Measurements from ENCODE around the gene ALDH5A1.

The ALDH5A1 gene

DNA sequence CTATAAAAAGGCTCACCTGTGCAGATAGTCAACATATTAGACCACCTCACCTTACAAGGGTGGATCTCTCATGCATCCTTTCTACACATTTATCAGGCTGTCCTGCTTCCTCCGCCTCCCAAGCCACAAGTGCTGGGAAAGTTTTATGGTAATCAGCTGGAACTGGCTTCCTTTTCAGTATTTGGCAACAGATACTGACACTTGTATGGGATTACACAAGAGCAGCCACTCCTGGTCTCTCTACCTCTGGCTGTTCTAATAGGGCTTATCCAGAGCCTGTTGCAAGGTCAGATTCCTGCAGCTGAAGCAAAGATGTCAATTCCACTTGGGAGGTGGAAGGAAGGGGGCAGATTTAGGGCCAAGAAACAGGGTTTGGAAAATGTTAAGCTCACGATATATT lies 4.9 kb upstream of the ALDH5A1 start:
- DNase-seq (ENCODE audit: insufficient read length) (no peak), FAIRE-seq (no peak)
- TF ChIP-seq TAF1 (IDR thresholded peaks at IDR 0.05; ENCODE audit: borderline replicate concordance, low read depth, low read length) (no peak), POLR2A (IDR thresholded peaks at IDR 0.05; ENCODE audit: low read depth, low read length) (no peak), POLR2AphosphoS5 (IDR thresholded peaks at IDR 0.05; ENCODE audit: low read depth, low read length) (no peak)

DNA sequence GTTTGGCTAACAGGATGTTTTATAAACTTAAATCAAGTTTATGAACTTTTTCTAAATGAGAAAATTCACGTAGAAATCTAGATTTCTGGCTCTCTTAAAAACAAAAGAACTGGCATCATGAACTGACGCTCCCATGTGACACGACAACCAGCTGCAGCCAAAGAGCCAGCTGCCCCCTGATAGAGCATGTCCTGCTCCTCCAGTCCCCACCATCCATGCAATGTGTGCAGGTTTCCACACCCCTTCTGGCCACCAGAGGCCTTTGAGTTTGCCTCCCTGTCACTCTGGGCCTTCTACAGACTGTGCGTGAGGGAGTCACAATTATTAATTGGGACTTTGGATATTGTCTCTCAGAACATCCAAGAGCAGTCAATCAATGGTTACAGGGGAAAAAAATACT lies 3.8 kb upstream of the ALDH5A1 start:
- DNase-seq (ENCODE audit: insufficient read length) (no peak), FAIRE-seq (no peak)
- TF ChIP-seq POLR2A (IDR thresholded peaks at IDR 0.05; ENCODE audit: low read depth, low read length) (no peak), POLR2AphosphoS5 (IDR thresholded peaks at IDR 0.05; ENCODE audit: low read depth, low read length) (no peak), TAF1 (IDR thresholded peaks at IDR 0.05; ENCODE audit: borderline replicate concordance, low read depth, low read length) (no peak)

DNA sequence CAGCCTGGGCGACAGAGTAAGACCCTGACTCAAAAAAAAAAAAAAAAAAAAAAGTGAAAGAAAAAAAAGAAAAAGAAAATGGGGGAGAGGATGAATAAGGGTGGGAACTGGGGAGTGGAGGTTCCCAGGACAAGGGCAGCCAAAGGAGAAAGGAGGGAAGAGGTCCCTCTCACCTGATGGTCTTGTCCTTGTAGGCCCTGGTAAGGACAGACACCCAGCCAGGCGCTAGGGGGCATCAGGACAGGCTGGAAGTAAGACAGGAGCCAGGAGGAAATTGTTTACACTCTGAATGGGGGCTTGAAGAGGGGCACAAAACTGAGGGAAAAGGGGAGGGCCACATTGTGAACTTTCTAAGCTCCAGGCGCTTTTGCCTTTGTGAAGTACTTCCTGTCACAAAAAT lies 2.3 kb upstream of the ALDH5A1 start:
- DNase-seq (ENCODE audit: insufficient read length) = no peak
- TF ChIP-seq POLR2AphosphoS5 (IDR thresholded peaks at IDR 0.05; ENCODE audit: low read depth, low read length) = no peak
- no peak for TF ChIP-seq TAF1 (IDR thresholded peaks at IDR 0.05; ENCODE audit: borderline replicate concordance, low read depth, low read length)
- TF ChIP-seq POLR2A (IDR thresholded peaks at IDR 0.05; ENCODE audit: low read depth, low read length) = no peak
- FAIRE-seq = no peak

DNA sequence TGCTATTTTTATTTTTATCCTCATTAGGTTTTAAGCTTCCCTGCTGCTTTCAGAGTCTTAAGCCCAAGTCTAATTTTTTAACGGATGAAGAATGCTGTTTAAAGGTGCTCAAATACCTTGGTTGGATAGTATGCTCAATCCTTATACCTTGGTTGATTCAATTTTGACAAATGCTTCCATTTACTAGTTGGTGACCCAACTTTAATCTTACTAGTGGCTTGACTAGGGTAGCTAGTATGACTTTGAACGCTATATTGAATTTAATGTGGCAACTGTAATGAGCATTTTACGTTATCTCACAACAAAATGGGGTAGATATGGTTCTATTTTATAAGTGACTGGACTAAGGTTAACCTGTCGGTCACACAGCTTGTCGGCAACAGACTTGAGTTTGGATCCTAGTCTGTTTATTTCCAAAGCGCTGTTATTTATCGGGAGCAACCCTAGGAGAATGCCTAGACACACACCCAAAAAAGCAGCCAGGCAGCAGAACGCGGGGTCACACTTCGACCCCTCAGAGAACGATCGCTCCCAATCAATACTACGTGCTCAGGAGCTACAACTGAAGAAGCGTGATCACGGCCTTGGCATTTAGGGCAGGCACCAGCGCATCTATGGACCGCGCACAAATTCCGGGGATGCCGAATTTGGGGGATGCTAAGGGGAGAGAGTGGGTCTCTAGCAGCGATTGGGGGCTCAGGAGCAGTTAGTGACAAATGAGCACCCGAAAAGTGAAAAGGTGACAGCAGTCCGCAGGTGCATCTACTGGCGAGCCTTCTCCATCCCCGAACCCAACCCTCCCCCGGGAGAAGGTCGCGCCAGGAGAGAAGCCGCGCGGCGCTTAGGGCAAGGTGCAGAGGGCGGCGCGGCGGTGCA lies 586 bp upstream of the ALDH5A1 start:
- FAIRE-seq (peak; percentile 65), DNase-seq (ENCODE audit: insufficient read length) (no peak)
- no peak for TF ChIP-seq TAF1 (IDR thresholded peaks at IDR 0.05; ENCODE audit: borderline replicate concordance, low read depth, low read length)
- TF ChIP-seq POLR2A (IDR thresholded peaks at IDR 0.05; ENCODE audit: low read depth, low read length) = no peak
- TF ChIP-seq POLR2AphosphoS5 (IDR thresholded peaks at IDR 0.05; ENCODE audit: low read depth, low read length) = no peak

DNA sequence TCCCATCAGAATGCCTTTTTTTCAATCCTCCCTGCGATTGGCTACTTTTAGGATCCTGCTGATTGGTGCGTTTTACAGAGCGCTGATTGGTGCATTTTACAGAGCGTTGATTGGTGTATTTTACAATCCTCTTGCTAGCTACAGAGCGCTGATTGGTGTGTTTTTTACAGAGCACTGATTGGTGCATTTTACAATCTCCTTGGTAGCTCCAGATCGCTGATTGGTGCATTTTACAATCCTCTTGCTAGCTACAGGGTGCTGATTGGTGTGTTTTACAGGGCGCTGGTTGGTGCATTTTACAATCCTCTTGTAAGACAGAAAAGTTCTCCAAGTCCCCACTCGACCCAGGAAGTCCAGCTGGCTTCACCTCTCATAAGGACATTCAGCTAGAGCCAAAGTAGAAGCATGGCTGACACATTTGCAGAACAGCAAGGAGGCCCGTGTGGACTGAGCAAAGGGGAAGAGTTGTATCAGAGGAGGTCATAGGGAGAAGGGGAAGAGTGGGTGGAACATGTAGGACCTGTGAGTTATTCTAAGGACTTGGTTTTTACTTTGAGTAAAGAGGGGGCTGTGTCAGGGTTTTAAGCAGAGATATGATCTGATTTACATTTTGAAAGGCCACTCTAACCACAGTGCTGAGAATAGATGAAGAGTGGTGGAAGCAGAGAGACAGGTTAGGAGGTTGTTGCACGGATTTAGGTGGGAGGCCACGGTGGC lies 2.6 kb downstream of the ALDH5A1 start:
- DNase-seq (ENCODE audit: insufficient read length) = no peak
- no peak for TF ChIP-seq POLR2AphosphoS5 (IDR thresholded peaks at IDR 0.05; ENCODE audit: low read depth, low read length)
- TF ChIP-seq POLR2A (IDR thresholded peaks at IDR 0.05; ENCODE audit: low read depth, low read length) = no peak
- no peak for TF ChIP-seq TAF1 (IDR thresholded peaks at IDR 0.05; ENCODE audit: borderline replicate concordance, low read depth, low read length)
- FAIRE-seq = no peak

DNA sequence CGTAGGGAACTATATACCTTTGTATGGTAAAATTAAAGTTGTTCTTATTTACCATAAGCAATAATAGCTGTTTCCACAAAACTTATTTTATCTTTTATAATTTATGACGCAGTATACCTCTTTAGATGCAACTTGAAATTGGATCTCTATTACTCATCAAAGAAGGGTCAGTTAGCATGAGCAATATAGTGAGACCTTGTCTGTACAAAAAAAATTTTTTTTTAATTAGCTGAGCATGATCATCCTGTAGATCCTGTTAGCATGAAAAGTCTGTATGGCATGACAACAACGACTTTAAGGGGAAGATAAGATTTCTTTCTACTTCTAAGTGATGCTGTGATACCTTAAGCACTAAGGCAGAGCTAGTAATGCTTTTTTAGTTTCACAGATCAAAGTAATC lies 5.9 kb downstream of the ALDH5A1 start:
- FAIRE-seq (no peak), DNase-seq (ENCODE audit: insufficient read length) (no peak)
- TF ChIP-seq POLR2A (IDR thresholded peaks at IDR 0.05; ENCODE audit: low read depth, low read length) = no peak
- TF ChIP-seq POLR2AphosphoS5 (IDR thresholded peaks at IDR 0.05; ENCODE audit: low read depth, low read length) = no peak
- no peak for TF ChIP-seq TAF1 (IDR thresholded peaks at IDR 0.05; ENCODE audit: borderline replicate concordance, low read depth, low read length)

DNA sequence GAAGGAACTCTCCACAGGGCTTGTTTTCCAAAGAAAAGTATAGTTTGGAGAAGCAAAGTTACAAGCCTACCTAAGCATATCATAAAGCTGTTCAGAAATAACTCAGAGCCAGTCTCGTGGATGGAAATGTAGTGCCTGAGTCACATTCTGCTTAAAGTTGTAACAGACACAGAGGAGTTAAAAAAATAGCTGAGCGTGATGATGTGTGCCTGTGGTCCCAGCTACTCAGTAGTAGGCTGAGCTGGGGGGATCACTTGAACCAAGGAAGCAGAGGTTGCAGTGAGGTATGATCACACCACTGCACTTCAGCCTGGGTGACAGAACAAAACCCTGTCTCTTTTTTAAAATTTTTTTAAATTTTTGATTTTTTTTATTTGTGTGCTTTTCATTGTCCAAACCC lies 6.6 kb downstream of the ALDH5A1 start:
- TF ChIP-seq POLR2A (IDR thresholded peaks at IDR 0.05; ENCODE audit: low read depth, low read length) = no peak
- TF ChIP-seq POLR2AphosphoS5 (IDR thresholded peaks at IDR 0.05; ENCODE audit: low read depth, low read length) = no peak
- TF ChIP-seq TAF1 (IDR thresholded peaks at IDR 0.05; ENCODE audit: borderline replicate concordance, low read depth, low read length) = no peak
- FAIRE-seq (no peak), DNase-seq (ENCODE audit: insufficient read length) (no peak)

DNA sequence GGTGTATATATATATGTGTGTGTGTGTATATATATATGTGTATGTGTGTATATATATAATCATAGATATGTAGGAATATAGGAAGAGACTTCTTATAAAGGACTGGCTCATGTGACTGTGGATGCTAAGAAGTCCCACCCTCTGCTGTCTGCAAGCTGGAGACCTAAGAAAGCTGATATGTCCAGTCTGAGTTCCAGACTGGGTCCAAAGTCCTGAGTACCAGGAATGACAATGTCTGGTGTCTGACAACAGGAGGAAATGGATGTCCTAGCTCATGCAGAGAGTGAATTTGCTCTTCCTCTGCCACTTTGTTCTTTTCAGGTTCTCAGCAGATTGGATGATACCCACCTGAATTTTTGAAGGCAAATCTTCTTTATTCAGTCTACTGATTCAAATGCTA lies 7.1 kb downstream of the ALDH5A1 start:
- no peak for TF ChIP-seq POLR2AphosphoS5 (IDR thresholded peaks at IDR 0.05; ENCODE audit: low read depth, low read length)
- no peak for TF ChIP-seq TAF1 (IDR thresholded peaks at IDR 0.05; ENCODE audit: borderline replicate concordance, low read depth, low read length)
- no peak for TF ChIP-seq POLR2A (IDR thresholded peaks at IDR 0.05; ENCODE audit: low read depth, low read length)
- no peak for FAIRE-seq
- DNase-seq (ENCODE audit: insufficient read length) = no peak

DNA sequence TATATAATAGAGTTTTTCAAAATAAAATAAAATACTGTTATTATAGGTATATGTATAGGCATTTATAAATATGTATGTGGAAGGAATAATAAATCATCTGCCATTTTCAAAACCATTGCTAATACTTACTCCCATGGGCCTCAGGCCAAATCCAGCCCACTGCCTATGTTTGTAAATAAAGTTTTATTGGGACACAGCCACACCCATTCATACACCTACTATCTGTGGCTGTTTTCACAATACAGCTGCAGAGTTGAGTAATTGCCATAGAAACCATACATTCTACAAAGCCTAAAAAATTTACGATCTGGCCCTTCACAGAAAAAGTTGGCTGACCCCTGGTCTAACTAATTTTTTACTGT lies 9.5 kb downstream of the ALDH5A1 start:
- TF ChIP-seq POLR2AphosphoS5 (IDR thresholded peaks at IDR 0.05; ENCODE audit: low read depth, low read length) = no peak
- TF ChIP-seq TAF1 (IDR thresholded peaks at IDR 0.05; ENCODE audit: borderline replicate concordance, low read depth, low read length) = no peak
- TF ChIP-seq POLR2A (IDR thresholded peaks at IDR 0.05; ENCODE audit: low read depth, low read length) = no peak
- DNase-seq (ENCODE audit: insufficient read length) = no peak
- no peak for FAIRE-seq

DNA sequence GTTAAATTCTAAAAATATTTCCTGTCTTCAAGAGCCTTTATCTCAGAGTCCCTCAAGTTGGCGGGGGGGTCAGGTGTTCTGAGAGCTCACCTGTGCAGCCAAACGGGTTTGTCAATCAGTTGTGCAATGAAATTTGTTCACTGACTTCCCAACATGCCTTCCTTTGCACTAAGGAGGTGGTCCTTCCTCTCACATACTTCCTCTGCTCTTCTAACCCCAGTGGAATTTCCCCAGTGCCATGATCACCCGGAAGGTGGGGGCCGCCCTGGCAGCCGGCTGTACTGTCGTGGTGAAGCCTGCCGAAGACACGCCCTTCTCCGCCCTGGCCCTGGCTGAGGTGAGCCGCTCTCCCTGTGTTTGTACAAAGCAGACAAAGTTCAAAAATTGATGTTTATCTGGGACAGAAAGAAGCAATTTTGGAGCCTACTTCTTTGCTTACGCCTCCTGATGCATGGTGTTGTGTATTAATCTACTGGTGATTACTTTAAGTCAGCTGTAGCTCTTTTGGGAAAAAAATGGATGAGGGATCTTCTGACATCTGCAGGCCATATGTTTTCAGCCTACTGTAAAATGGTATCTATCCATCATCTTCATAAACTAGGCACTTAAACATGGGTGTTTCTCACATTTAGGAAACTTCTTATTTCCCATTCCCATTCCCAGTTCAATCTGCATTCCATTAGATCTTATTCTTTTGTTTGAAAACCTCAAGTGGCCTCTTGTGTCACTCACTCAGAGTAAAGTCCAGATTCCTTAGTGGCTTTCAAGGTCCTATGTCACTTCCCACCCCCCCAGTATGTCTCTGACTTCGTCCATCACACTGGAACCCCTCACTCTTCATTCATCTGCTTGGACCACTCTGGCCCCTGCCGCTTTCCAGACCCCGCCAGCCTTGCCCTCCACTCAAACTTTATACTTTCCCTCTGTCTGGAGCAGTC lies 10.1 kb downstream of the ALDH5A1 start:
- TF ChIP-seq POLR2AphosphoS5 (IDR thresholded peaks at IDR 0.05; ENCODE audit: low read depth, low read length) (no peak), POLR2A (IDR thresholded peaks at IDR 0.05; ENCODE audit: low read depth, low read length) (no peak), TAF1 (IDR thresholded peaks at IDR 0.05; ENCODE audit: borderline replicate concordance, low read depth, low read length) (no peak)

More for the DNA sequence above, 10.1 kb downstream of the ALDH5A1 start:
- DNase-seq (ENCODE audit: insufficient read length) = no peak
- no peak for FAIRE-seq

Measured in GM12892 (cell line).